Occipital lobe (tissue), 2 donors: ENCODE data around the gene NASP. TPM values are rescaled to one million over a fixed set of nuclear protein-coding genes. Genes with fewer than 3 reads are reported as not detected.
A peak's percentile ranks its signal among the peaks of the same experiment; 100 is the strongest.

Experiments
- DNase-seq: peaks from one replicate; lab custom pipeline; 2025; lab: John Stamatoyannopoulos, UW
- total RNA-seq: library from RNA; depleted of rRNA; stranded (reverse); fragments of >200 nt; gene quantifications from one replicate; pipeline ENCODE4 v1.2.3, GENCODE V29; 2014

The NASP gene
- 87.5 TPM for total RNA-seq

- peak; percentile 79 for DNase-seq
Observed at GRCh38 chr1:45583666-45584350, at the start of gene NASP. Gene NASP (plus strand): TSS chr1:45584041. CDS start chr1:45584147, 106 bp downstream.

DNA sequence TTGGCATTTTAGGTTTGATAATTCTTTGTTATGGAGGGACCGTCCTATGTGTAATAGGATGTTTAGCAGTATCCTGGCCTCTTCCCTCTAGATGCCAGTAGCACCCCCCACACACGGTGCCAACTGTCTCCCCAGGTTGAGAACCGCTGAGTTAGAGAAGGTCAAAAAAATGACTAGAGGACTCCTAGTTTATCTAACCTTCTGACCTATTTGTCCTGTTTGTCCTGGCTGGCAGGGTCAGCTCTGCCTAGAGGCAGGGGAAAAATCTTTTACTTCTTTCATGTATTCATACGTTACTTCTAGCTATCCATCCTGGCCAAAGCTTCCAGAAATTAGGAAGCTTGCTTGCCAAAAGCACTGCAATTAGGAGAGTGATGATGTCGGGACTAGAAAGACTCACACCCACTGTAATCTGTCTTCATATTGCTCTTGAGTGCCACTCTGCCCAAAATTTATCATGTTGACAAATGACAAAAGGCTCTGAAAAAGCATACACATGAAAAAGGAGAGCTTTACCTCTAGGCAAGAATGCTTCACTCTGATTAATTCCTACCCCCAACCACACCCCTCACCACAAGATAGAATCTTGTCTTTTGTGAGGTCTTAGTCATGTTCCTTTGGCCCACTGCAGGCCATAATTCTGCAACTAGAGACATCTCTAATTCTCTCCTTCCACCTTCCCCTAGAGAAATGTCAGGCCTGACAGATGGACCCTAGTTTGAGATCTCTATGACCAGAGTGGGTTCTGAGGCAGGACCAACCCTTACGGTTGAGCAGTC, 47.7 kb upstream of the NASP start:
- no peak for DNase-seq

GRCh38 chr1:45536886-45537285, 47.0 kb upstream of the NASP start:
- no peak for DNase-seq

- DNase-seq, result no peak
Observed at GRCh38 chr1:45541193-45541592, 42.6 kb upstream of the NASP start.

DNA sequence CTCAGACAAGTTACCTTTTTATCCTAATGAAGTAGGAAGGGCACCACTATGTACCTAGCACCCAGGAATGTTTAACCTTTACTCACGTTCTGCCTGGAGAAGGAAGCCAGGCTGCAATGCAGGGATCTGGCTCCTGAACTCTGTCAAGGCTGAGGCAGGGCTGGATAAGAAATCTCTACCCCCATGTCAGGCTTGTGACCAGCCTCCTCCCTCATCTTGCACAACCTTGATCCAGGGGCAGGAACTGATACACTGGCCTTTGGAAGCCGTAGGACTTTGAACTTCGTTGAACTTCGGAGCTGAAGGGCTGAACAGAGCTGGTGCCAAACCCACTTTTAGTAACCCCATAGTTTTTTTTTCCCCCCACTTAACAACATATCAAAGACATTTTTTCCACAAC, 41.2 kb upstream of the NASP start:
- no peak for DNase-seq

GRCh38 chr1:45543581-45544417, 40.0 kb upstream of the NASP start:
- DNase-seq, result no peak

- DNase-seq, result no peak
Observed at GRCh38 chr1:45544530-45544929, 39.3 kb upstream of the NASP start.

DNA sequence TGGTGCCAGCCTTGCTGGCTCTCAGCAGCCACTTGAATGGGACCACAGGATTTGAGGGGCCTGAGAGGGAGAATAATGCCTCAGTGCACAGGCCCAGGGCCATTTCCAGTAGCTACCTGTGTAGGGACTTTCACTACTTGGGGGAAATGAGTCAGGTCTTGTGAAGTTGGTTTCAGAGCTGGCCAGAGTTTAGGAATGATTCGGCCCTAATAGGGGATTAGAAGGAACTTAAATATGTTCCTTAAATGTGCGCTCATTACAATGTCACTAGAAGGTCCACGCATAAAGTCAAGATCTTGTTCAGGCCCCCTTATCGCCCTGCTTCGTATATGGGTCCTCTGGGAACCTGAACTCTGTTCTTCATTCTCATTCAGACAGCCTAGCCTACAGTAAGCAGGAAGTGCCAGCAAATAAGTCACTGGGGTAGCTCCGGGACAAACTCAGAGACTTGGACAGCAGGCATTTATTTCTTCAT, 38.8 kb upstream of the NASP start:
- no peak for DNase-seq

DNA sequence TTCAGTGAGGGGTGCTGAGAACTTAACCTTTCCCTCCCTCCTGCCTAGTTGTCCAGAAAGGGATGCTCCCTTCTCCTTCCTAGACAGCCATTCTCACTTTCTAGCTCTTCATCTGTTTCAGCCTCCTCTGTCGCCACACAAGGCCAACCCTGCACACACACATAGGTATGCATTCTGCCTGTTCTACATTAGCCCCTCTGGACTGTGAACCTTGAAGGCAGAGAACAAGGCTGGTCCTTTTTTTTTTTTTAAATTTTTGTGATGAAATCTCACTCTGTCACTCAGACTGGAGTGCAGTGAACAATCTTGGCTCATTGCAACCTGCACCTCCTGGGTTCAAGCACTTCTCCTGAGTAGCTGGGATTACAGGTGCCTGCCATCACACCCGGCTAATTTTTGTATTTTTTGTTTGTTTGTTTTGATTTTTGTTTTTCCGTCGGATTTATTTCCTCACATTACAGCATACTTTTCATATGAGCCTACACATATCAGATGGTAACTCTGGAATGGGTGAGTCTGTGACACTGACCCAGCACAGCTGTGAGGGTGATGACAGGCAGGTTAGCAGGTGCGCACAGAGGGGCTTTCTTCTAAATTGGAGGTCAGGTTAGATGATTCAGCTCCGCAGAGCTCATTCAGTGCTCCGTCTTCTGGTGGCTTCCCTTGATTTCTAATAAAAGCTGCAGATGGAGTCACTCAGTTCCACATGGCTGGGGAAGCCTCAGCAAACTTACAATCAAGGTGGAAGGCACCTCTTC, 38.1 kb upstream of the NASP start:
- no peak for DNase-seq

GRCh38 chr1:45550401-45551351, 33.2 kb upstream of the NASP start, which contains the start of gene AKR1A1:
Gene AKR1A1 (plus strand): TSS chr1:45550826. CDS start chr1:45561795, 10,969 bp downstream.
- DNase-seq, result peak; percentile 89

- DNase-seq, result no peak
Observed at GRCh38 chr1:45551684-45552083, 32.2 kb upstream of the NASP start.

- no peak for DNase-seq
Observed at GRCh38 chr1:45552331-45552730, 31.5 kb upstream of the NASP start.

- no peak for DNase-seq
Observed at GRCh38 chr1:45554198-45554597, 29.6 kb upstream of the NASP start.

DNA sequence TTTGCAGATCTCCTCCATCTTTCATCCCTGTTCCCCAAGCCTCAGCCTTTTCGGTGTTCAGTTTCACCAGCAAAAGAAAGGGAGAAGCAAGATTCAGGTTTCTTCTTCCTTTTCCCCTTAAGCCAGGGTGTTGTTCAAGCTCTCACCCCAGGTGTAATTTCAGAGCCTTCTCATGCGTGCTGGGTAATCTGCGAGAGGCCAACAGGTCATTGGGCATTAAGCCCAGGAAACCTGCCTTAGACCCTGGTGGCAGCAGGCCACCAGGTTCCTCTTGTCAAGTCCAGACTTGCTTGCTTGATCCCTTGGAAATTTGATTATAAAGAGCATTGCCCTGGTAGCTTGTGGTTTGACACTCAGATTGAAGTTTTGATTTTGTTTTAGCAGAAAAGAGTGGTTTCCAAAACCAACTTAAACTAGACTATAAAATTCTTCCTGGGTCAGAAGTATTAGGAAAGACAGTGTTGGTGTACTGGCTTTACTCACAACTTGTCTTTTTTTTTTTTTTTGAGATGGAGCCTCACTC, 26.4 kb upstream of the NASP start:
- DNase-seq, result no peak

DNA sequence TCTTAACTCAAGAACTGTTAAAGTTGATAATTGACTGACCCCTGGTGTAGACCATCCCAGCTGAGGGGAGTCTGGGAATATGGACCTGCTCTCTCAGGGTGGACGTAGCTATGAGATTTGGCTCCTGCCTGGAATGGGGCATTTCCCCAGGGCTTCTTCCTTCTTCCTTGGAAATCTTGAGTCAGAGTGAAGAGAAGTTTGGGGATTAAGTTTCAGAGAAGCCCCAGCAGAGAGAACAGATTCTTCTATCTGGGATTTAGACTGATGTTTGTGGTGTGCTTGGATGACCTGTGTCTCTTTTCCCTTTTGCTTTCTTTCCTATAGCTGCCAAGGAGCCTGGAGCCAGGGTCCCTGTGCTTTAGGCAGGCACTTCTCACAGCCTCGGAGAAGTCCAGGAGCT, 20.0 kb upstream of the NASP start:
- DNase-seq, result no peak

GRCh38 chr1:45566722-45567121, 17.1 kb upstream of the NASP start:
- no peak for DNase-seq

GRCh38 chr1:45567911-45568310, 15.9 kb upstream of the NASP start:
- no peak for DNase-seq

- DNase-seq, result no peak
Observed at GRCh38 chr1:45568421-45568820, 15.4 kb upstream of the NASP start.

DNA sequence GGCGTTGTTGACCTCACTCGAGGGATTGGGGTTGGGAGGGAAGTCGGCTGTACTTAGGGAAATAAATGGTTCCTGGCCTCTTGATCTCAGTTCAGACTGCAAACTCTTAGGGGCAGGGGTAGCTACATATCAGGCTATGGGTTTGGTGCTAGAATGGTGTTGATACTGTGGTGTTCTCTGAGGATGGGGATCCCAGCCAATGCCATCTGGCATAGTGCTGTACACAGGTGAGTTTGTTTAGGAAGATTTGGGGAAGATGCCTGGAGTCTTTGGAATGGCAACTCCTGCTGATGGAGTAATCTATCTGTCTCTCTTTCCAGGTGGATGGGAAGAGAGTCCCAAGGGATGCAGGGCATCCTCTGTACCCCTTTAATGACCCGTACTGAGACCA, 14.3 kb upstream of the NASP start:
- no peak for DNase-seq
